ENCODE results near the gene FAM209B. TPM values are rescaled to one million over a fixed set of nuclear protein-coding genes. Genes with fewer than 3 reads are reported as not detected.
"Not testable (repeated sequence)": the region's sequence is repeated elsewhere in the genome, so short reads cannot be mapped to it uniquely, and the experiment has no call there.

The FAM209B gene
- total RNA-seq, 2 experiments from 2014 or later: 0.45 to 1.1 TPM

DNA sequence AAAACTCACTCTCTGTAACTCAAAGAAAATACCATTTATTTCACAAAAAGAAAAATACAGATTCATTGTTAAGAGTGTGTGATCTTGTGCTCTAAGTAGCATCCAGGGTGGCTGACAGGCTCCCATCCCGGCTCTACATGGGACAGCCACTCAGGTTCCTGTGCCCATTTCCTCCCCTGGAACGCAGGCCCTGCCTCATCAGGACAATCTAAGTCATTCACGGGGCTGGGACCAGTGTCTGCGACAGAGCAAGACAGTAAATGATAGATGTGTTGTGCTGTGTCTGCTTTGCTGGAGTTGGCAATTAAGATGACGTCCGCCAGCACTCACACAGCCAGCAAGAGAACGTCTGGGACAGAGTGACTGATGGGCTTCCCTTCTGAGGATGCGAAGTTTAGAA lies 15.4 kb upstream of the FAM209B start:
- H3K4me3 Mint-ChIP-seq: no peak overlapping the region
- ATAC-seq (no peak), DNase-seq (no peak)
- ChIA-PET CTCF (no interaction called here), POLR2A (no interaction called here)
- peaks cover 12% of the 10 kb centered on the region for H3K9me3 Mint-ChIP-seq (ENCODE audit: insufficient read depth)
- H3K4me1 Mint-ChIP-seq (ENCODE audit: low read depth): no peaks in the 10 kb centered on the region
- no peak overlapping the region for H3K27ac Mint-ChIP-seq
- no peaks in the 10 kb centered on the region for H3K27me3 Mint-ChIP-seq (ENCODE audit: low read depth)
- H3K36me3 Mint-ChIP-seq (ENCODE audit: low read depth): peaks cover 75% of the 10 kb centered on the region

GRCh38 chr20:56518126-56518525 lies 14.9 kb upstream of the FAM209B start:
- H3K9me3 Mint-ChIP-seq (ENCODE audit: insufficient read depth): peaks cover 12% of the 10 kb centered on the region
- POLR2A ChIA-PET: no interaction called here
- H3K36me3 Mint-ChIP-seq (ENCODE audit: low read depth): peaks cover 73% of the 10 kb centered on the region
- no peak overlapping the region for H3K27ac Mint-ChIP-seq
- ATAC-seq: no peak
- CTCF ChIA-PET: no interaction called here
- no peaks in the 10 kb centered on the region for H3K27me3 Mint-ChIP-seq (ENCODE audit: low read depth)
- H3K4me1 Mint-ChIP-seq (ENCODE audit: low read depth): peaks cover 3% of the 10 kb centered on the region
- H3K4me3 Mint-ChIP-seq: no peak overlapping the region
- no peak for DNase-seq

- Mint-ChIP-seq H3K4me3 (no peak overlapping the region), H3K27me3 (ENCODE audit: low read depth) (no peaks in the 10 kb centered on the region), H3K36me3 (ENCODE audit: low read depth) (peaks cover 69% of the 10 kb centered on the region), H3K4me1 (ENCODE audit: low read depth) (peaks cover 9% of the 10 kb centered on the region), H3K27ac (no peak overlapping the region), H3K9me3 (ENCODE audit: insufficient read depth) (peaks cover 12% of the 10 kb centered on the region)
- ChIA-PET CTCF (no interaction called here), POLR2A (no interaction called here)
- ATAC-seq: no peak
- DNase-seq: no peak
Measured at GRCh38 chr20:56518721-56519398, 14.2 kb upstream of the FAM209B start.

GRCh38 chr20:56519551-56519950 lies 13.5 kb upstream of the FAM209B start:
- CTCF ChIA-PET: no interaction called here
- Mint-ChIP-seq H3K36me3 (ENCODE audit: low read depth) (peaks cover 66% of the 10 kb centered on the region), H3K27me3 (ENCODE audit: low read depth) (no peaks in the 10 kb centered on the region), H3K9me3 (ENCODE audit: insufficient read depth) (peaks cover 12% of the 10 kb centered on the region), H3K4me1 (ENCODE audit: low read depth) (peaks cover 9% of the 10 kb centered on the region), H3K4me3 (no peak overlapping the region), H3K27ac (no peak overlapping the region)
- DNase-seq (no peak), ATAC-seq (no peak)
- POLR2A ChIA-PET: no interaction called here

DNA sequence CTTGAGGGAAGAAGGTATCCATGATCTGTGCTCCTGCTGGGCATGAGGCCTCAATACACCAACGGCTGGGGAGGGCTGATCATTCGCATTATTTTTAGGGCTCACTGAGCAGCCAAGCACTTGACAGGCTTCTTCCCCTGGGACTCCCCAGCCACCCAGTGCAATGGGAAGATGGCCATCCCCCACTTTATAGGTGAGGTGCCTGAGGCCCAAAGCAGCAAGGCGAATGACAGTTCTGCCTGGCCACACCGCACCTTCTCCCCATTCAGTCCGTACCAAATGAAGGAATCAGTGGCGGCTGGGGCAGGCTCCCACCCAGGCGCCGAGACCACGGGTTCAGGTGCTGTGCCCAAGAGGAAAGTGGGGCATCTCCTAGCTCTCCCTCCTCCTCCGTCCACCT lies 12.9 kb upstream of the FAM209B start:
- ChIA-PET CTCF (no interaction called here), POLR2A (no interaction called here)
- Mint-ChIP-seq H3K36me3 (ENCODE audit: low read depth) (peaks cover 63% of the 10 kb centered on the region), H3K9me3 (ENCODE audit: insufficient read depth) (peaks cover 12% of the 10 kb centered on the region), H3K4me1 (ENCODE audit: low read depth) (peaks cover 9% of the 10 kb centered on the region), H3K4me3 (no peak overlapping the region), H3K27me3 (ENCODE audit: low read depth) (no peaks in the 10 kb centered on the region), H3K27ac (no peak overlapping the region)
- ATAC-seq (no peak), DNase-seq (no peak)

GRCh38 chr20:56520746-56521354 lies 12.2 kb upstream of the FAM209B start:
- H3K27ac Mint-ChIP-seq: peak overlapping the region; percentile 32
- ATAC-seq: not testable (repeated sequence)

DNA sequence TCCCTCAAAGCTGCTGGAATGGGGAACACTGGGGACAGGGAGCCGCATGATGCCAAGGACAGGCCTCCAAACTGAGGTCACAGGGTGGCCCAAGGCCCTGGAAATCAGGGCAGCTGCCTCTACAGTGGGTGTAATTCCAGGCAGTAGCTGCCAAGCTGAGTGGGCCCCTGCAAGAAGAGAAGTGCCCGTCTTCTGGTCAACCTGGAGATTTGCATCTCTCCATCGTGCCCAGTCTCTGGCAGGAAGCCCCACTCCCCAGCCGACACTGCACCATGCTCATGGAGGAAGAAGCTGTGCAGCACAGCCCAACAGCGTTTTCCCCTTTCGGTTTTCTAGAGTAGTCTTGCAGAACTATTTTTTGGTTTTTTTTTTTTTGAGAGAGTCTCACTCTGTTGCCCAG lies 10.7 kb upstream of the FAM209B start:
- H3K36me3 Mint-ChIP-seq (ENCODE audit: low read depth): peaks cover 47% of the 10 kb centered on the region

More at GRCh38 chr20:56520746-56521354, 12.2 kb upstream of the FAM209B start:
- DNase-seq; H3K27me3 Mint-ChIP-seq (ENCODE audit: low read depth); POLR2A ChIA-PET; H3K4me3 Mint-ChIP-seq; CTCF ChIA-PET; H3K4me1 Mint-ChIP-seq (ENCODE audit: low read depth): not testable (repeated sequence)
- Mint-ChIP-seq H3K36me3 (ENCODE audit: low read depth) (peaks cover 58% of the 10 kb centered on the region), H3K9me3 (ENCODE audit: insufficient read depth) (peaks cover 12% of the 10 kb centered on the region)

DNA sequence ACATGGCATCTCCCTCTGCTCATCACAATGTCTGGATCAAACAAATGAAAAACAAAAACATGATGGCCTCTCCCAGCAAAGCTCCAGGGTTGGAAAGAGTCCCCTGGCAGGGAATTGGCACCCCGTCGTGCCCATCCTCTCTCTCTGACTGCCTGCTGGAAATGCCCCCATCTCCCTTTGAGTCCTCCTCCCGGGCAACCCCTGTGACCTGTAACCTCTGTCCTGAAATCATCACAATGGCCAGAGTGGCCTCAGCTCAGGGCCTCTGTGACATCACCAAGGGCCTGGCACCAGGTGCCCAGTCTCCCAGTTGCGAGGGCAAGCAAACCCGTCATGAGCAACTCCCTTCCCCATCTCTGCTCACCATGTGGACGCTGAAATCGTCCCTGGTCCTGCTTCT lies 8.6 kb upstream of the FAM209B start, which contains the start of gene FAM209A:
Gene FAM209A (plus strand): TSS at position 301 of the 400 bp plus-strand sequence. CDS start 65 bp downstream, at position 366.
- POLR2A ChIA-PET; ATAC-seq; DNase-seq; H3K4me3 Mint-ChIP-seq; H3K27me3 Mint-ChIP-seq (ENCODE audit: low read depth); H3K27ac Mint-ChIP-seq; H3K4me1 Mint-ChIP-seq (ENCODE audit: low read depth); CTCF ChIA-PET: not testable (repeated sequence)
- Mint-ChIP-seq H3K36me3 (ENCODE audit: low read depth) (peaks cover 27% of the 10 kb centered on the region), H3K9me3 (ENCODE audit: insufficient read depth) (peaks cover 12% of the 10 kb centered on the region)

More for the DNA sequence above, 10.7 kb upstream of the FAM209B start:
- H3K27ac Mint-ChIP-seq: no peak overlapping the region
- H3K9me3 Mint-ChIP-seq (ENCODE audit: insufficient read depth): peaks cover 12% of the 10 kb centered on the region
- peaks cover 9% of the 10 kb centered on the region for H3K4me1 Mint-ChIP-seq (ENCODE audit: low read depth)
- H3K27me3 Mint-ChIP-seq (ENCODE audit: low read depth): no peaks in the 10 kb centered on the region
- H3K4me3 Mint-ChIP-seq: no peak overlapping the region
- DNase-seq: no peak
- no peak for ATAC-seq
- ChIA-PET CTCF (no interaction called here), POLR2A (no interaction called here)

- ChIA-PET POLR2A (no interaction called here), CTCF (no interaction called here)
- no peak overlapping the region for H3K4me3 Mint-ChIP-seq
- DNase-seq (no peak), ATAC-seq (no peak)
- no peak overlapping the region for H3K27ac Mint-ChIP-seq
- peaks cover 2% of the 10 kb centered on the region for H3K36me3 Mint-ChIP-seq (ENCODE audit: low read depth)
- no peaks in the 10 kb centered on the region for H3K9me3 Mint-ChIP-seq (ENCODE audit: insufficient read depth)
- H3K27me3 Mint-ChIP-seq (ENCODE audit: low read depth): no peaks in the 10 kb centered on the region
- peaks cover 9% of the 10 kb centered on the region for H3K4me1 Mint-ChIP-seq (ENCODE audit: low read depth)
Measured at GRCh38 chr20:56527521-56527920, 5.5 kb upstream of the FAM209B start.

DNA sequence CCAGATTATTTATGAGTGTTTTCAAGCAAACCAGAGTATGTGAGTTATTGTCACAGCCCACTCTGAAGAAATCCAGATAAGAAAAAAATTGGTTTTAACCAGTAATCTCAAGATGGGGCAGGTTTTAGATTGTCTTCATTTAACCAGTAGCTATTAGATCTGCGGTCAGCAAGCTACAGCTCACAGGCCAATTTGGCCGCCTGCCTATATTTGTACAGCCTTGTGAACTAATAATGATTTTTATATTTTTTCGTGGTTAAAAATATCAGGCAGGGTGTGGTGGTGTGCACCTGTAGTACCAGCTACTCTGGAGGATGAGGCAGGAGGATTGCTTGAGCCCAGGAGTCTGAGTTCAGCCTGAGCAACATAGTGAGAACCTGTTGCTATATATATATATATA lies 5.0 kb downstream of the FAM209B start:
- H3K4me3 Mint-ChIP-seq: no peak overlapping the region
- POLR2A ChIA-PET: no interaction called here
- H3K27me3 Mint-ChIP-seq (ENCODE audit: low read depth): no peaks in the 10 kb centered on the region
- no peak for ATAC-seq
- no peaks in the 10 kb centered on the region for H3K9me3 Mint-ChIP-seq (ENCODE audit: insufficient read depth)
- no peaks in the 10 kb centered on the region for H3K4me1 Mint-ChIP-seq (ENCODE audit: low read depth)
- CTCF ChIA-PET: no interaction called here
- DNase-seq: no peak
- H3K27ac Mint-ChIP-seq: no peak overlapping the region
- no peaks in the 10 kb centered on the region for H3K36me3 Mint-ChIP-seq (ENCODE audit: low read depth)

DNA sequence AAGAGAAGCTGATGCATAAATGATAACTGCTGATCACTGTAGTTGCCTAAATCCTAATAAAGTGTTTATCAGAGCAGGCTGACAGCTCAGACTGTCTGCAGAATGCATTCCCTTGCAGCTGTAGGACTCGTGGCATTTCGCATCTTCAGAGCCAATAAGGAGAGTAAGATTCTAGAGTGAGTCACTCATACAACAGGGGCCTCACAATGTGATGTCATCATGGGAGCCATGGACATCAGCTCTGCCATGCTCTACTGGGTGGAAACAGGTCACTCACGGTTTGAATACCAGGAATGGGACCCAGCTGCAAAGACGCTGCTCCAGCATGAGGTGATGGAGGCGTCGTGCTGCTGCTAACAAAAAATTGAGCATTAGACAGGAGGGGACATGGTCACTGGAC lies 7.4 kb downstream of the FAM209B start:
- Mint-ChIP-seq H3K4me1 (ENCODE audit: low read depth) (no peaks in the 10 kb centered on the region), H3K9me3 (ENCODE audit: insufficient read depth) (no peaks in the 10 kb centered on the region), H3K36me3 (ENCODE audit: low read depth) (no peaks in the 10 kb centered on the region), H3K4me3 (no peak overlapping the region), H3K27ac (no peak overlapping the region), H3K27me3 (ENCODE audit: low read depth) (no peaks in the 10 kb centered on the region)
- ChIA-PET CTCF (interaction anchor here (1.9 kb wide), 1 partner anchor 11 kb away, joined by 5 read pairs; no protein-coding TSS in a partner anchor), POLR2A (no interaction called here)
- DNase-seq: no peak
- ATAC-seq: no peak

DNA sequence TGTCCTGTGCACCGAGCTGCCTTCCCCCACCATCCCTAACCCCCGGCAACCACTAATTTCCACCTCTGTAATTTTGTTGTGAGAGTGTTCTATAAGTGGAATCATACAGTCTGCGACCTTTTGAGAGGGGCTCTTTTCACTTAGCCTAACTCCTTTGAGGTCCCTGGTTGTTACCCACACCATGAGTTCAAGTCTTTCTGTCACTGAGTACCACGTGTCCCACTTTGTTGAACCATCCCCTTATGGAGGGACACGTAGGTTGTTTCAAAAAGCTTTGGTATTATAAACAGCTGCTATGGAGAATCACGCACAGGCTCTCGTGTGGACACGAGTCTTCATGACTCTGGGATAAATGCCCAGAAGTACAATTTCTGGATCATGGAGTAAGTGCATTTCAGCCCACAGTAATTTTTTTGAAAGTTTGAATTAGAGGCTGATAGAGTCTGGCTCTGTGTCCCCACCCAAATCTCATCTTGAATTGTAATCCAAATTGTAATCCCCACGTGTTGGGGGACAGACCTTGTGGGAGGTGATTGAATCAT lies 9.5 kb downstream of the FAM209B start:
- H3K4me1 Mint-ChIP-seq (ENCODE audit: low read depth): no peaks in the 10 kb centered on the region
- peaks cover 2% of the 10 kb centered on the region for H3K27me3 Mint-ChIP-seq (ENCODE audit: low read depth)
- H3K36me3 Mint-ChIP-seq (ENCODE audit: low read depth): no peaks in the 10 kb centered on the region
- H3K4me3 Mint-ChIP-seq: no peak overlapping the region
- no peak for DNase-seq
- H3K9me3 Mint-ChIP-seq (ENCODE audit: insufficient read depth): no peaks in the 10 kb centered on the region
- H3K27ac Mint-ChIP-seq: no peak overlapping the region
- POLR2A ChIA-PET: no interaction called here
- CTCF ChIA-PET: no interaction called here
- ATAC-seq: no peak

Measured in activated CD8-positive, alpha-beta T cell treated with anti-CD3 and anti-CD28 coated beads, Interleukin-2, amount 10 ng/mL, durations not matched to agents 7 days and 5 days (primary cell).